Gastrocnemius medialis (tissue), 4 donors: Measurements from ENCODE around the gene DNMT1. TPM values are rescaled to one million over a fixed set of nuclear protein-coding genes. Genes with fewer than 3 reads are reported as not detected.

Experiments used
- ATAC-seq, 2 donors: fragments of 150-250 bp; one replicate each; pipeline ENCODE4 v1.9.1; 2016
- DNase-seq, 2 donors: peaks; one replicate each; pipeline ENCODE4 v3.0.0-alpha.2; 2019
- H3K27ac ChIP-seq, 4 donors: fragments of 200-600 bp; sonication (generic); 1 replicate in 1 of 4; 2 replicates in 3 of 4; pipeline ENCODE4 v1.5.1; 2016 to 2018; ENCODE audit warnings: mild to moderate bottlenecking in 2 of 4, moderate library complexity in 1 of 4
- H3K27me3 ChIP-seq, 3 donors: fragments of 200-600 bp; sonication (generic) in 2 of 3; 1 replicate in 1 of 3; 2 replicates in 2 of 3; pipeline versions ENCODE4 v1.5.1 to v1.6.0; 2016 to 2019; ENCODE audit warnings: mild to moderate bottlenecking in 1 of 3, moderate library complexity in 1 of 3
- H3K36me3 ChIP-seq, 2 donors: fragments of 200-600 bp; sonication (generic) in 1 of 2; one replicate each; pipeline ENCODE4 v1.5.1; 2017 to 2018
- H3K4me1 ChIP-seq, 2 donors: fragments of 200-600 bp; sonication (generic) in 1 of 2; one replicate each; pipeline ENCODE4 v1.5.1; 2016 to 2017; ENCODE audit warnings: mild to moderate bottlenecking in 2 of 2
- H3K4me3 ChIP-seq, 4 donors: fragments of 200-600 bp; sonication (generic) in 3 of 4; 1 replicate in 1 of 4; 2 replicates in 3 of 4; pipeline ENCODE4 v1.5.1; 2016 to 2019; ENCODE audit warnings: mild to moderate bottlenecking in 2 of 4
- H3K9me3 ChIP-seq, 3 donors: fragments of 200-600 bp; sonication (generic) in 2 of 3; 1 replicate in 1 of 3; 2 replicates in 2 of 3; pipeline ENCODE4 v1.5.1; 2016 to 2019
- POLR2A ChIP-seq, 2 donors: fragments of 450-650 bp; IDR thresholded peaks; one replicate each; pipeline ENCODE4 v1.6.1; 2017; ENCODE audit warnings: antibody characterized with exemption in 2 of 2, mild to moderate bottlenecking in 2 of 2, moderate library complexity in 2 of 2
- in situ Hi-C, 4 donors: fragments of 200-750 bp; cut with MboI; loops; one replicate each; pipeline versions ENCODE4 v1.15.0 to v1.8.0; 2017; ENCODE audit warnings: low sequenced_read_pairs in 4 of 4
- intact Hi-C: fragments of 100-400 bp; cut with DNase I; formaldehyde crosslinking; loops from one replicate; pipeline ENCODE4 v1.15.1; 2023; ENCODE audit warnings: low total_unique reads
- total RNA-seq, 4 donors: library from RNA; depleted of rRNA; stranded (reverse); fragments of >200 nt; gene quantifications; one replicate each; pipeline versions ENCODE4 v1.1.0 to v1.2.3, GENCODE V29; 2016
- TF ChIP-seq, protein P1 (sequence below), 5 experiments: fragments of 450-650 bp in 3 of 5; fragments of 200-600 bp in 2 of 5; sonication (generic) in 2 of 5; IDR thresholded peaks in 4 of 5; conservative IDR thresholded peaks in 1 of 5; 1 replicate in 4 of 5; 2 replicates in 1 of 5; pipeline ENCODE4 v1.5.1; 2016 to 2019; ENCODE audit warnings: antibody characterized with exemption in 5 of 5, mild to moderate bottlenecking in 3 of 5, moderate library complexity in 3 of 5

Gene DNMT1
- total RNA-seq, 4 donors from 2014 or later: 11.5 to 43.0 (median 17.7) TPM

GRCh38 chr19:10100163-10100785, 94.5 kb downstream of the DNMT1 start:
- no peaks in the 10 kb centered on the region for H3K36me3 ChIP-seq
- intact Hi-C loops (no loop called here), in situ Hi-C loops (loop anchor here in 1 of 4 donors (10.0 kb wide), 1 partner anchor 295 kb away; no protein-coding TSS in a partner anchor)
- H3K9me3 ChIP-seq: no peaks in the 10 kb centered on the region
- DNase-seq (no peak), ATAC-seq (no peak)
- no peak overlapping the region for H3K27ac ChIP-seq
- H3K4me3 ChIP-seq: no peak overlapping the region
- H3K27me3 ChIP-seq: peaks cover 0 to 6% (median under 1%) of the 10 kb centered on the region in 3 donors
- no peak for TF ChIP-seq POLR2A (IDR thresholded peaks at IDR 0.05)
- TF ChIP-seq, protein P1, sequence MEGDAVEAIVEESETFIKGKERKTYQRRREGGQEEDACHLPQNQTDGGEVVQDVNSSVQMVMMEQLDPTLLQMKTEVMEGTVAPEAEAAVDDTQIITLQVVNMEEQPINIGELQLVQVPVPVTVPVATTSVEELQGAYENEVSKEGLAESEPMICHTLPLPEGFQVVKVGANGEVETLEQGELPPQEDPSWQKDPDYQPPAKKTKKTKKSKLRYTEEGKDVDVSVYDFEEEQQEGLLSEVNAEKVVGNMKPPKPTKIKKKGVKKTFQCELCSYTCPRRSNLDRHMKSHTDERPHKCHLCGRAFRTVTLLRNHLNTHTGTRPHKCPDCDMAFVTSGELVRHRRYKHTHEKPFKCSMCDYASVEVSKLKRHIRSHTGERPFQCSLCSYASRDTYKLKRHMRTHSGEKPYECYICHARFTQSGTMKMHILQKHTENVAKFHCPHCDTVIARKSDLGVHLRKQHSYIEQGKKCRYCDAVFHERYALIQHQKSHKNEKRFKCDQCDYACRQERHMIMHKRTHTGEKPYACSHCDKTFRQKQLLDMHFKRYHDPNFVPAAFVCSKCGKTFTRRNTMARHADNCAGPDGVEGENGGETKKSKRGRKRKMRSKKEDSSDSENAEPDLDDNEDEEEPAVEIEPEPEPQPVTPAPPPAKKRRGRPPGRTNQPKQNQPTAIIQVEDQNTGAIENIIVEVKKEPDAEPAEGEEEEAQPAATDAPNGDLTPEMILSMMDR (IDR thresholded peaks at IDR 0.05 in 4 of 5, conservative IDR thresholded peaks at IDR 0.05 in 1 of 5): no peak
- H3K4me1 ChIP-seq: peaks cover 5 to 6% of the 10 kb centered on the region in 2 donors

DNA sequence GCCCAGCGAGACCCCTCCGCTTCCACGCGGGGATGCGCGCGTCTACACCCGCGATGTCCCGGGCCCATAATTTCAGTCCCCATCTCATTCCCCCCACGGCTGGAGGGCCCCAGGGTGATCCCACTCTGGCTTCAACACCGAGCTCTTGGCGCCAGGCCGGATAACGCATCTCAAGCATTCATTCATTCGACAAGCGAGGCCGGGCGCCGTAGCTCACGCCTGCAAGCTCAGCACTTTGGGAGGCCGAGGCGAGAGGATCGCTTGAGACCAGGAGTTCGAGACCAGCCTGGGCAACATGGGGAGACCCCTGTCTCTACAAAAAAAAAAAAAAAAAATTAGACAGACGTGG, 98.2 kb downstream of the DNMT1 start:
- TF ChIP-seq POLR2A (IDR thresholded peaks at IDR 0.05): no peak
- TF ChIP-seq, protein P1 (IDR thresholded peaks at IDR 0.05 in 4 of 5, conservative IDR thresholded peaks at IDR 0.05 in 1 of 5): no peak
- Histone ChIP-seq H3K9me3 (no peaks in the 10 kb centered on the region), H3K36me3 (no peaks in the 10 kb centered on the region), H3K4me1 (peaks cover 5 to 6% of the 10 kb centered on the region in 2 donors), H3K27ac (peak overlapping the region in 2 of 4 donors; percentile 31 to 50), H3K27me3 (peaks cover 0 to 13% (median 9%) of the 10 kb centered on the region in 3 donors), H3K4me3 (peak overlapping the region; percentile 31 to 63 (median 52))
- no peak for DNase-seq
- ATAC-seq: no peak
- in situ Hi-C loops (no loop called here), intact Hi-C loops (no loop called here)

- peak in 1 of 2 donors; percentile 10 for TF ChIP-seq POLR2A (IDR thresholded peaks at IDR 0.05)
- TF ChIP-seq, protein P1 (IDR thresholded peaks at IDR 0.05 in 4 of 5, conservative IDR thresholded peaks at IDR 0.05 in 1 of 5): peak in 1 of 5 experiments; percentile 22
- H3K4me1 ChIP-seq: peaks cover 5 to 6% of the 10 kb centered on the region in 2 donors
- DNase-seq (peak; percentile 41 to 68), ATAC-seq (peak; percentile 89 to 93)
- H3K36me3 ChIP-seq: no peaks in the 10 kb centered on the region
- peak overlapping the region; percentile 31 to 63 (median 52) for H3K4me3 ChIP-seq
- peaks cover 0 to 13% (median 9%) of the 10 kb centered on the region in 3 donors for H3K27me3 ChIP-seq
- peak overlapping the region; percentile 58 to 70 (median 66) for H3K27ac ChIP-seq
- in situ Hi-C loops (no loop called here), intact Hi-C loops (no loop called here)
- no peaks in the 10 kb centered on the region for H3K9me3 ChIP-seq
These were observed 98.7 kb downstream of the DNMT1 start for GRCh38 chr19:10095948-10096614.

DNA sequence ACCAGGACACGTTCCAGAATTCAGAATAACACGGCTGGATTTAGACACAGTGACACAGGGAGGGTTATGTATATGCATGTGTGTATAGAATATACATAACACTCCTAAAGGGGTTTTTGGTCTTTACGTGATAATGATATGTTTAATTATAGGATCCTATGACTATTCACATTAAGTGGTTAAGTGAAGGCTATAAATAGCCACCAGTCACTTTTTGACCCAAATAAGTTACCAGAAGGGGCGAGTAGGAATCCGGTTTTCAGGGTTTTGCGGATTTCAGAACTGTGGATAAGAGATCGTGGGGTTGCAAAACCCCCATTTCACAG, 99.2 kb downstream of the DNMT1 start:
- Histone ChIP-seq H3K36me3 (no peaks in the 10 kb centered on the region), H3K9me3 (no peaks in the 10 kb centered on the region), H3K27me3 (peaks cover 0 to 13% (median 9%) of the 10 kb centered on the region in 3 donors), H3K4me1 (peaks cover 5 to 6% of the 10 kb centered on the region in 2 donors), H3K4me3 (peak overlapping the region; percentile 25 to 59 (median 32)), H3K27ac (peak overlapping the region; percentile 58 to 70 (median 66))
- DNase-seq (no peak), ATAC-seq (no peak)
- in situ Hi-C loops (no loop called here), intact Hi-C loops (no loop called here)
- TF ChIP-seq, protein P1 (IDR thresholded peaks at IDR 0.05 in 4 of 5, conservative IDR thresholded peaks at IDR 0.05 in 1 of 5): no peak
- TF ChIP-seq POLR2A (IDR thresholded peaks at IDR 0.05): no peak
